Heart left ventricle (tissue), 16 donors: Measurements from ENCODE around the gene GSK3B. TPM values are rescaled to one million over a fixed set of nuclear protein-coding genes. Genes with fewer than 3 reads are reported as not detected.
"Not testable (repeated sequence)": the region's sequence is repeated elsewhere in the genome, so short reads cannot be mapped to it uniquely, and the experiment has no call there.

ENCODE experiments used
- ATAC-seq, 4 donors: fragments of 200-7000 bp; cut with Tn5 transposase; one replicate each; pipeline ENCODE4 v1.9.1; 2020 to 2022; ENCODE audit warnings: moderate library complexity in 4 of 4, mild to moderate bottlenecking in 3 of 4, moderate number of reproducible peaks in 1 of 4
- DNase-seq, 5 donors: peaks; one replicate each; pipeline ENCODE4 v3.0.0-alpha.2; 2020
- H3K27ac ChIP-seq, 12 donors: fragments of 200-600 bp; sonication (generic) in 4 of 12; one replicate each; pipeline versions ENCODE4 v1.5.0 to v1.8.0; 2016 to 2022; ENCODE audit warnings: mild to moderate bottlenecking in 2 of 12
- H3K27me3 ChIP-seq, 9 donors: fragments of 200-600 bp; sonication (generic) in 2 of 9; one replicate each; pipeline versions ENCODE4 v1.5.1 to v1.8.0; 2016 to 2022; ENCODE audit warnings: mild to moderate bottlenecking in 3 of 9
- H3K36me3 ChIP-seq, 9 donors: fragments of 200-600 bp; sonication (generic) in 2 of 9; one replicate each; pipeline versions ENCODE4 v1.5.0 to v1.8.0; 2018 to 2022; ENCODE audit warnings: mild to moderate bottlenecking in 2 of 9
- H3K4me1 ChIP-seq, 12 donors: fragments of 200-600 bp; sonication (generic) in 4 of 12; one replicate each; pipeline versions ENCODE4 v1.5.0 to v1.8.0; 2016 to 2022; ENCODE audit warnings: mild to moderate bottlenecking in 3 of 12
- H3K4me3 ChIP-seq, 12 donors: fragments of 200-600 bp; sonication (generic) in 4 of 12; one replicate each; pipeline versions ENCODE4 v1.5.0 to v1.8.0; 2017 to 2022; ENCODE audit warnings: mild to moderate bottlenecking in 9 of 12, moderate library complexity in 4 of 12
- H3K9me3 ChIP-seq, 12 donors: fragments of 200-600 bp; sonication (generic) in 4 of 12; one replicate each; pipeline versions ENCODE4 v1.5.0 to v1.8.0; 2016 to 2022; ENCODE audit warnings: mild to moderate bottlenecking in 1 of 12
- POLR2A ChIP-seq, 2 donors: fragments of 450-650 bp; IDR thresholded peaks; one replicate each; pipeline ENCODE4 v1.6.1; 2017; ENCODE audit warnings: antibody characterized with exemption in 2 of 2, mild to moderate bottlenecking in 2 of 2, moderate library complexity in 2 of 2
- WGBS, 4 donors: extraction: QIAGEN DNeasy Blood & Tissue Kit in 2 of 4; methylation state at CpG; one replicate each; pipeline versions ENCODE4 v1.1.5 to v1.1.7; 2013 to 2018; 5-methylcytosine and 5-hydroxymethylcytosine counted together
- intact Hi-C, 10 donors: fragments of 100-400 bp; cut with DNase I; formaldehyde crosslinking; loops; one replicate each; pipeline versions ENCODE4 v1.11.1 to v1.14.2; 2022
- polyA plus RNA-seq, 2 donors: library from polyadenylated mRNA; stranded (reverse); fragments of 200-250 nt; gene quantifications; one replicate each; pipeline ENCODE4 v1.2.3, GENCODE V29; 2013
- total RNA-seq, 9 donors: library from RNA; depleted of rRNA in 2 of 9; stranded (reverse); fragments of >200 nt in 2 of 9; fragmentation: NEBNext Ultra II Directional in 3 of 9; extraction: Animal tissue kit (Norgen Biotek cat#: 25700) in 3 of 9; gene quantifications; one replicate each; pipeline versions ENCODE4 v1.1.0 to v1.2.4, GENCODE V29; 2016 to 2023
- TF ChIP-seq, protein P1 (sequence below), 12 donors: fragments of 200-600 bp; sonication (generic) in 4 of 12; IDR thresholded peaks; one replicate each; pipeline versions ENCODE4 v1.5.0 to v1.8.0; 2018 to 2022; ENCODE audit warnings: antibody characterized with exemption in 12 of 12, mild to moderate bottlenecking in 5 of 12
- donor health status: ischemic (EF 13 %, LVEDD 7.1; RV severe dilation, severe dysfunction).
- donor health status: healthy with polysubstance abuse.
- donor health status: DM: no; HTN: yes; CAD: no.
- donor health status: DM: no; HTN: no; CAD: no.
- donor health status: ischemic (EF 25% LVEDD 6.9; RV normal size, moderate dysfunction).
- donor health status: ischemic (EF 25% LVEDD 5.7; RV mildly dilated, moderate dysfunction).
- donor health status: healthy.
- donor health status: DM: yes; HTN: yes; CAD: no.
- donor health status: ischemic (EF 35%, LVEDD 5.7; RV mildly dilated, moderate dysfunction).
- donor health status: nonischemic (EF 11% LVEDD 7.7; RV severe dilation, severe dysfunction).
- donor health status: DM: yes; HTN: yes; CAD: no.
- donor health status: PGD.
- donor health status: ischemic (EF 29% LVEDD 5.4; RV normal size, mild dysfunction).
- donor health status: nonischemic (EF 23%, LVEDD 6.1; RV moderate dilation, normal function).

GSK3B gene
- total and polyA plus RNA-seq, 11 donors, result 8.8 to 58.9 (median 41.2) TPM

DNA sequence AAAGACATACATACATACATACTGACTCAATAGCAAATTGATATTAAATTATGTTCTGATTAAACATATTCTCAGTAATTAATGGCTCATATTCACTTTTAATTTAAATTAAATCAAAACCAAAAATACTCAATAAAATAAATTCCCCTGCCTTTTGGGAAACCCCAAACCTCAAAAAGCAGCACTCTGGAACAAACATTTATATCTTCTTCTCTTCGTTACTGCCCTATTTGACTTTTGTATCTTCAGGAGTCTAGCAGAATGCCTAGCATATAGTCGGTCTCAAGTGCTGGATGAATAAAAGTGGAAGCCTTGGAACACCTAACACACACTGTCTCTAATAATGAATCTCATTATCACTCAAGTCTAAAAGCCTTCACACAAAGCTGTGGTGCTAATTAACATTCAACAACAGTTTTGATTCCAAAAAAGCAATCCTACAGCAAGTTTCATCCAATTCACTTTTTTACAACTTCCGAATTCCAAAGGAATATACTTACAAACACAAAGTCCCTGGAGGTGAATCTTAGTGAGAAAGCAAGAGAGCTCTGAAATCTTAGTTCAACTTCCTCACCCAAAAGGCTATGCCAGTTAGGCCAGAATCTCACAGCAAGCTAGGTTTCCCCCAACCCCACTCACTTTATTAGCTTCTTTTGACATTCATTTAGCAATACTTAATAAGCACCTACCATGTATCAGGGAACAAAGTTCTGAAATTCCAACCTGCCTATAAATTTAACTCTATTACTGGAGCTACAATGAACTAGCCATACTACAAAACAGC is 35.0 kb downstream of the GSK3B start:
- ATAC-seq (no peak), DNase-seq (no peak)
- no peak overlapping the region for H3K4me3 ChIP-seq
- intact Hi-C loops, result no loop called here
- no peaks in the 10 kb centered on the region for H3K36me3 ChIP-seq
- WGBS, 4 donors, result 50 to 59% (median 55%) methylated on average over 3 of the region's 3 CpGs
- H3K4me1 ChIP-seq, result peaks cover 0 to 55% (median 22%) of the 10 kb centered on the region in 12 donors
- no peaks in the 10 kb centered on the region for H3K27me3 ChIP-seq
- TF ChIP-seq, protein P1, sequence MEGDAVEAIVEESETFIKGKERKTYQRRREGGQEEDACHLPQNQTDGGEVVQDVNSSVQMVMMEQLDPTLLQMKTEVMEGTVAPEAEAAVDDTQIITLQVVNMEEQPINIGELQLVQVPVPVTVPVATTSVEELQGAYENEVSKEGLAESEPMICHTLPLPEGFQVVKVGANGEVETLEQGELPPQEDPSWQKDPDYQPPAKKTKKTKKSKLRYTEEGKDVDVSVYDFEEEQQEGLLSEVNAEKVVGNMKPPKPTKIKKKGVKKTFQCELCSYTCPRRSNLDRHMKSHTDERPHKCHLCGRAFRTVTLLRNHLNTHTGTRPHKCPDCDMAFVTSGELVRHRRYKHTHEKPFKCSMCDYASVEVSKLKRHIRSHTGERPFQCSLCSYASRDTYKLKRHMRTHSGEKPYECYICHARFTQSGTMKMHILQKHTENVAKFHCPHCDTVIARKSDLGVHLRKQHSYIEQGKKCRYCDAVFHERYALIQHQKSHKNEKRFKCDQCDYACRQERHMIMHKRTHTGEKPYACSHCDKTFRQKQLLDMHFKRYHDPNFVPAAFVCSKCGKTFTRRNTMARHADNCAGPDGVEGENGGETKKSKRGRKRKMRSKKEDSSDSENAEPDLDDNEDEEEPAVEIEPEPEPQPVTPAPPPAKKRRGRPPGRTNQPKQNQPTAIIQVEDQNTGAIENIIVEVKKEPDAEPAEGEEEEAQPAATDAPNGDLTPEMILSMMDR (IDR thresholded peaks at IDR 0.05), result no peak
- no peak for TF ChIP-seq POLR2A (IDR thresholded peaks at IDR 0.05)
- no peak overlapping the region for H3K27ac ChIP-seq
- no peaks in the 10 kb centered on the region for H3K9me3 ChIP-seq

DNA sequence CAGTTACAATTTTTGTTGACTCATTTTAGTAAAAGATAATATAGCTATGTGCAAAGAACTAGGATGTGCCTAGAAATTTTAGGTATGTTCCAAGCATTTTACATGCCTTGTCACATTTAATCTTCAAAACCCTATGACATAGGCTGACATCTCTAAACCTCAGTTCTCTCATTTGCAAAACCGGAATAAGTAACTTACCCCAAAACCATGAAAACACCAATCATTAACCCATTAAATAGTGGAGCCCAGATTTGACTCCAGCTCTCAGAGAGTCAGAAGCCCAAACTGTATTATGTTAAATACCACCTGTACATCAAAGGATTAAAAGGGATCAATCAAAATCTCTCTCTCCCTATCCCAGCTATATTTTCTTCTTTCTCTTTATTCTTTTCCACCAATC is 36.6 kb downstream of the GSK3B start:
- Histone ChIP-seq H3K4me1 (peaks cover 0 to 61% (median 25%) of the 10 kb centered on the region in 12 donors), H3K9me3 (peaks cover 0 to 4% (median 0%) of the 10 kb centered on the region in 12 donors), H3K27me3 (no peaks in the 10 kb centered on the region), H3K36me3 (no peaks in the 10 kb centered on the region), H3K4me3 (no peak overlapping the region), H3K27ac (no peak overlapping the region)
- DNase-seq (no peak), ATAC-seq (no peak)
- WGBS, 4 donors, result 75 to 95% (median 87%) methylated on average over 1 of the region's 1 CpG
- TF ChIP-seq, protein P1 (IDR thresholded peaks at IDR 0.05), result no peak
- no peak for TF ChIP-seq POLR2A (IDR thresholded peaks at IDR 0.05)
- intact Hi-C loops, result no loop called here

DNA sequence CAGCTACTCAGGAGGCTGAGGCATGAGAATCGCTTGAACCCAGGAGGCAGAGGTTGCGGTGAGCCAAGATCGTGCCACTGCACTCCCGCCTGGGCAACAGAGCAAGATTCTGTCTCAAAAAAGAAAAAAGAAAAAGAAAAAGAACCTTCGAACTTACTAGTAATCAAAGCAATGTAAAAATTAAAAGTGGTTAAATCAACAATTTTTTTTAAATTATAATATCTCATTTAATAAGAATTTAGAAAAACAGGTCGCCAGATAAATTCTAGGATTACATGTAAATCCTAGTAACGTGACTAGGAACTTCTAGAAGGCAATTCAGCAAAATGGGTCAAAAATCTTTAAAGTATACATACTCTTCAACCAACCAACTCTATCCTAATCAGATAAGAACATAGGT is 37.2 kb downstream of the GSK3B start:
- Histone ChIP-seq H3K9me3 (peaks cover 0 to 4% (median 0%) of the 10 kb centered on the region in 12 donors), H3K27ac (no peak overlapping the region), H3K4me3 (no peak overlapping the region), H3K4me1 (peaks cover 0 to 64% (median 30%) of the 10 kb centered on the region in 12 donors), H3K27me3 (no peaks in the 10 kb centered on the region), H3K36me3 (no peaks in the 10 kb centered on the region)
- intact Hi-C loops, result no loop called here
- TF ChIP-seq POLR2A (IDR thresholded peaks at IDR 0.05), result no peak
- TF ChIP-seq, protein P1 (IDR thresholded peaks at IDR 0.05), result no peak
- DNase-seq (no peak), ATAC-seq (no peak)
- WGBS, 4 donors, result 90 to 99% (median 98%) methylated on average over 7 of the region's 7 CpGs

DNA sequence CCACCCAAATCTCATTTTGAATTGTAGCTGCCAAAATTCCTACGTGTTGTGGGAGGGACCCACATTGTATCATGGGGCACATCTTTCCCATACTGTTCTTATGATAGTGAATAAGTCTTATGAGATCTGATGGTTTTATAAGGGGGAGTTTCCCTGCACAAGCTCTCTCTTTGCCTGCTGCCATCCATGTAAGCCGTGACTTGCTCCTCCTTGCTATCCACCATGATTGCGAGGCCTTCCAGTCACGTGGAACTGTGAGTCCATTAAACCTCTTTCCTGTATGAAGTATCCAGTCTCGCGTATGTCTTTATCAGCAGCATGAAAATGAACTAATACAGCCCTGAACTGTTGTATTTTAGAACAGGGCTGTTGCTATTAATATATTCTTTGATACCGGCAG is 40.6 kb downstream of the GSK3B start:
- H3K9me3 ChIP-seq, DNase-seq, H3K27me3 ChIP-seq, H3K27ac ChIP-seq, H3K4me3 ChIP-seq, ATAC-seq, intact Hi-C loops, H3K36me3 ChIP-seq: not testable (repeated sequence)
- peaks cover 0 to 70% (median 46%) of the 10 kb centered on the region in 12 donors for H3K4me1 ChIP-seq
- 69 to 77% (median 73%) methylated on average over 7 of the region's 7 CpGs for WGBS, 4 donors
